ENCODE measurements around the gene PACRG. TPM values are rescaled to one million over a fixed set of nuclear protein-coding genes. Genes with fewer than 3 reads are reported as not detected.

Gene PACRG
- total and polyA plus RNA-seq, 4 donors: 0.47 to 3.8 (median 2.4) TPM

- WGBS: 90% methylated on average over 6 of the region's 6 CpGs
- no peaks in the 10 kb centered on the region for H3K4me1 ChIP-seq (ENCODE audit: control insufficient read depth in 4 of 4, insufficient read depth in 4 of 4, low read length in 3 of 4)
- H3K27me3 ChIP-seq (ENCODE audit: control insufficient read depth in 4 of 4, insufficient read depth in 4 of 4, low read length in 3 of 4): no peaks in the 10 kb centered on the region
- H3K9ac ChIP-seq (ENCODE audit: low read depth in 1 of 2, low read length in 2 of 2): no peak overlapping the region
- no peaks in the 10 kb centered on the region for H3K36me3 ChIP-seq (ENCODE audit: control insufficient read depth in 4 of 4, insufficient read depth in 3 of 4, low read depth in 1 of 4, low read length in 3 of 4)
- no peaks in the 10 kb centered on the region for H3K9me3 ChIP-seq (ENCODE audit: control insufficient read depth in 4 of 4, low read length in 3 of 4)
- no peak for DNase-seq (ENCODE audit: low spot score)
- no peak overlapping the region for H3K27ac ChIP-seq (ENCODE audit: low read depth in 1 of 2, low read length in 2 of 2)
- TF ChIP-seq NR2F2 (IDR thresholded peaks at IDR 0.05): no peak
- TF ChIP-seq CTCF (IDR thresholded peaks at IDR 0.05; ENCODE audit: low read depth, low read length, missing input control): no peak
- TF ChIP-seq FOXA1 (IDR thresholded peaks at IDR 0.05): no peak
- TF ChIP-seq TAF1 (conservative IDR thresholded peaks at IDR 0.05): no peak
- TF ChIP-seq RAD21 (IDR thresholded peaks at IDR 0.05): no peak
- no peak for TF ChIP-seq ATF3 (IDR thresholded peaks at IDR 0.05)
- TF ChIP-seq GABPA (IDR thresholded peaks at IDR 0.05 in 1 of 2, conservative IDR thresholded peaks at IDR 0.05 in 1 of 2): no peak
- TF ChIP-seq ZBTB33 (IDR thresholded peaks at IDR 0.05): no peak
- TF ChIP-seq FOXA2 (IDR thresholded peaks at IDR 0.05): no peak
- no peak for TF ChIP-seq SP1 (IDR thresholded peaks at IDR 0.05)
- TF ChIP-seq HNF4A (conservative IDR thresholded peaks at IDR 0.05): no peak
- TF ChIP-seq JUND (IDR thresholded peaks at IDR 0.05): no peak
- no peak for TF ChIP-seq REST (IDR thresholded peaks at IDR 0.05)
- no peak for TF ChIP-seq RXRA (IDR thresholded peaks at IDR 0.05)
- no peak for TF ChIP-seq HNF4G (IDR thresholded peaks at IDR 0.05)
- no peak overlapping the region for H3K4me3 ChIP-seq (ENCODE audit: low read depth in 1 of 3, low read length in 3 of 3)
Measured at GRCh38 chr6:162906479-162906878, 178.7 kb downstream of the PACRG start.

GRCh38 chr6:162907876-162908481 lies 180.2 kb downstream of the PACRG start:
- no peaks in the 10 kb centered on the region for H3K9me3 ChIP-seq (ENCODE audit: control insufficient read depth in 4 of 4, low read length in 3 of 4)
- no peaks in the 10 kb centered on the region for H3K36me3 ChIP-seq (ENCODE audit: control insufficient read depth in 4 of 4, insufficient read depth in 3 of 4, low read depth in 1 of 4, low read length in 3 of 4)
- H3K4me1 ChIP-seq (ENCODE audit: control insufficient read depth in 4 of 4, insufficient read depth in 4 of 4, low read length in 3 of 4): no peaks in the 10 kb centered on the region
- no peak overlapping the region for H3K27ac ChIP-seq (ENCODE audit: low read depth in 1 of 2, low read length in 2 of 2)
- no peak overlapping the region for H3K9ac ChIP-seq (ENCODE audit: low read depth in 1 of 2, low read length in 2 of 2)
- no peak for DNase-seq (ENCODE audit: low spot score)
- 70% methylated on average over 2 of the region's 2 CpGs for WGBS
- H3K27me3 ChIP-seq (ENCODE audit: control insufficient read depth in 4 of 4, insufficient read depth in 4 of 4, low read length in 3 of 4): no peaks in the 10 kb centered on the region
- H3K4me3 ChIP-seq (ENCODE audit: low read depth in 1 of 3, low read length in 3 of 3): no peak overlapping the region
- TF ChIP-seq RXRA (IDR thresholded peaks at IDR 0.05): no peak
- no peak for TF ChIP-seq YY1 (IDR thresholded peaks at IDR 0.05)
- peak; percentile 38 for TF ChIP-seq CTCF (IDR thresholded peaks at IDR 0.05; ENCODE audit: low read depth, low read length, missing input control)
- TF ChIP-seq NR2F2 (IDR thresholded peaks at IDR 0.05): no peak
- TF ChIP-seq ZBTB33 (IDR thresholded peaks at IDR 0.05): no peak
- TF ChIP-seq JUND (IDR thresholded peaks at IDR 0.05): no peak
- no peak for TF ChIP-seq HNF4G (IDR thresholded peaks at IDR 0.05)
- TF ChIP-seq EGR1 (IDR thresholded peaks at IDR 0.05; ENCODE audit: low read depth in 2 of 2): no peak
- no peak for TF ChIP-seq GABPA (IDR thresholded peaks at IDR 0.05 in 1 of 2, conservative IDR thresholded peaks at IDR 0.05 in 1 of 2)
- no peak for TF ChIP-seq MAX (IDR thresholded peaks at IDR 0.05)
- no peak for TF ChIP-seq SP1 (IDR thresholded peaks at IDR 0.05)
